Activated T-cell treated with anti-CD3 and anti-CD28 coated beads for 1 hour (primary cell): Measurements from ENCODE around the gene OBP2A.

Experiments
- DNase-seq: peaks from one replicate; pipeline ENCODE4 v3.0.0-alpha.2; 2020; ENCODE audit warnings: low read depth

Gene OBP2A

DNA sequence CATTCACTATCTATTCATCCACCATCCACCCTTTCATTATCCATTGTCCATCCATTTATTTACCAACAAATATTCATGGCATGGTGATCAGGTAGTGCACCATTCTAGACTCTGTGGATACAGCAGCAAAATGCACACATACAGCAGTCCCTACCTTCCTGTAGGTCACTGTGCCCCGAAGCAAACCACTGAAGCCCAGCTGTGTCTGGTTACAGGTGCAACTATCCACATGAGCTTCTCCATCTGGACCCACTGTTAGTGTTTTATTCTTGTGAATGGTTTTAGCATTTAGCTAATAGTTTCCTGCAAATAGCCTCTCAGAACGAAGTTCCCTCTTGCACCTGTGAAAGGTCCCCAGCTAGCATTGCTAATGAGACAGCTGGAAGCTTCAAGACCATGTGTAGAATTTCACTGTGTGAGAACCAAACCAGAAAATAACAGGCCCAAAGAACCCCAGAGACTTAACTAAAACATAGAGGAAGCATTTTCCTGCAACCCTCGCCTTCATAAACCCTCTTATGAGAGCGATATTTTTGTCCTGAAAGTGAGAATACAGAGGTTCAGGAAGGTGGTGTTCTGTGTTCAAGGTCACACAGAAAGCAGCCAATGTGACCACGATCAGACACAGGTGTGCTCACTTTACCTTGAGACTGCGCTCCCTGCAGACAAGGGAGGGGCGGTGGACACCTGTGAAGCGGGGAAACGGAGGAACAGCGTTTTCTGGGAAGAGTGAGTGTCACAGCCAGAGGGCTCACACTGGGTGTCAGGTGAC lies 34.1 kb downstream of the OBP2A start:
- no peak for DNase-seq

DNA sequence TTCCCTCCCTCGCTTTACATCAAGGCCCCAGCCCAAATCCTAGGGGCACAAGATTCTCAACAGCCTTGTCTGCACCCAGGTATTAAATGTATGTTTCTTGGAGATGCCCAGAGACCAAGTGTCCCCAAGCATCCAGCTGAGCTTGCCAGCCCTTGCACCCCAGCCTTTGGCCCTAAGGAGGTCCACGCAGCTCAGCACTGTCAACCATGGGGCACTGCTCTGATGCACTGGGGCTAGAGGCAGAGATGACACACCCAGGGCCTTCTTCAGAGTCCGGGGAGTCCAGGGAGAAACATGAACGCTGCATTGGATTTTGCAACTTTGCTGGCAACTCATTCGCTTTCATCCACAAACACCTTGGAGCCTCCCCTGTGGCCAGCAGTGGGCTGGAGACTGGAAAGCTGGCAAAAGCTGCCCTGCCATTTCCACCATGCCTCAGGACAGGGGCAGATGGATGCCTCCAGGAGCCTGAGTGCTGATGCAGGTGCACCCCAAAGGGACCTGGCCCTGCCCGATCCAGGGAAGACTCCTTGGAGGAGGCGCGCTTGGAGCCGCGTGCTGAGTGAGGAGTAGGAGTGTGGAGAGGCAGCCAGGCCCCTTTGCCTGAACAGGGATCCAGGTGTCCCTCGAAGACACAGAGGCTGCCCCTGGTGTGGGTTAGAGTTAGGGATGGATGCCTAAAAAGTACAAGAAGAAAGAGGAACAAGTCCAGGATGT lies 34.9 kb downstream of the OBP2A start:
- no peak for DNase-seq

DNA sequence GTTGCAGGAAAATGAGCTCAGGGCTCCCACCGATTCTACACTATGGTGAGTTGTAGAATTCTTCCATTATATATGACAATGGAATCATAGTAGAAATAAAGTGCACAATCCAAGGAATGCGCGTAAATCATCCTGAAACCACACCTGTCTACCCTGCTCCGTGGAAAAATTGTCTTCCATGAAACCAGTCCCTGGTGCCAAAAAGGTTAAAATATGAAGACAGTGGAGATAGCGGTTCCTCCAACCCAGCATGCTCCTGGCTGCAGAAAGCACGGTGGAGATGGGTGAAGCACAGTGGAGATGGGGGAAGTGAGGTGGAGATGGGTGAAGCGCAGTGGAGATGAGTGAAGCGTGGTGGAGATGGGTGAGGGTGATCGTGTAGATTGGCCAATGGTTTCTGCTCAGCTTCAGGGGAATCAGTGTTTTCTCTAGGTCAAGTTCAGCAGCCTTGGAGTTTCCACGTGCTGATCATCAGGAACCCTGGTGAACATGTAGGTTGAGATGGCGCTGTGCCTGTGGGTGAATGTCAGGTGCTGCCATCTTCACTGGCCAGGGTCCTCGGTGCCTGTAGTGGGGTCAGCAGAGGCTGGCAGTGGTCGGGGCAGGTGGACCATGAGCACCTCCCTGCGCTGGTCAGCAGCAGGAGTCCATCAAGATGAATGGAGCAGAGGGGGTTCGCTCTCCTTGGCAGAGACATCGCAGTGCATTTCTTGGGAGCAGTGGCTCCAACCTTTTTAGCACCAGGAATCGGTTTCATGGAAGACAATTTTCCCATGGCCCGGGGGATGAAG lies 35.9 kb downstream of the OBP2A start:
- DNase-seq = no peak

DNA sequence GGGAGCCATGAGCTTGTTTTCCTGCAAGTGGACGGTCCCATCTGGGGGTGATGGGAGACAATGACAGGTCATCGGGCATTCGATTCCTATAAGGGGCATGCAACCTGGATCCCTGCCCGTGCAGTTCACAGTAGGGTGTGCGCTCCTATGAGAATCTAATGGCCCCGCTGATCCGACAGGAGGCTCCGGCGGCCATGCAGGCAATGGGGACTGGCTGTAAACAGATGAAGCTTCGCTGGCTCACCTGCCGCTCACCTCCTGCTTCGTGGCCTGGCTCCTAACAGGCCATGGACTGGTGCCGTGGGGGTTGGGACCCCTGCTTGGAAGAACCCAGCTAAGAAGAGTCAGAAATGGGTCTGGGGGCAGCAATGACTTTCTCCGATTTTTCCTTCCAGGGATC lies 36.6 kb downstream of the OBP2A start:
- no peak for DNase-seq

DNA sequence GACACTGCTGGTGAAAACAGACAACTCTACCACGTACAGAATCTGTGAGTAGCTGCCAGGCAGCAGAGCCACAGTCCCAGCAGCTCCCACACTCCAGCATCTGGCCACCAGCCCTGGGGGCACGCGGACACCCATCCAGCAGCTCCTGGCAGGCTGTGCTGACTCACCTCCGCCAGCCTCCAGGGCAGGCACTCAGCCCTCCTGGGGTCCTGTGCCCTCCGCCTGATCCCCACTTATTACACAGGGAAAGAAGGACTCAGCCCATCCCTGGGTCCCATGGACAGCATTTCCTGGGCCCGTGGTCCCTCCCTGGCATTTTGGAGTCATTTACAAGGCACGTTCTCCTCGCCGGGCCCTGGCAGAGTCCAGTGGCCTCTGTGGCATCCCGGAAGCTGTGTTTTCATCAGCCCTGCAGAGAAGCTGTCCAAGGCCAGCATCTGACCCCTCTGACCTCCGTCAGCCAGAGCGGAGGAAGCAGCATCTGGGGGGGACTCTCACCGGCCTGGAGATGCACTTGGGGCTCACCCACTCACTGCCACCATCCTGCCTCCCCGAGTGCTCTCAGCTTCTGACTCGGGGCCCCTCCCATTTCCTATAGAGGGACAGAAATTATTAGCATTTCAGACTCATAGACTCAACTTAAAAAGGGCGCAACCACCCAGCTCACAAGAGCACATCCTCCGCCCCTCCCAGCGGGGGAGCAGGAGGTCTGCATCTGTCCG lies 37.2 kb downstream of the OBP2A start:
- DNase-seq = no peak

DNA sequence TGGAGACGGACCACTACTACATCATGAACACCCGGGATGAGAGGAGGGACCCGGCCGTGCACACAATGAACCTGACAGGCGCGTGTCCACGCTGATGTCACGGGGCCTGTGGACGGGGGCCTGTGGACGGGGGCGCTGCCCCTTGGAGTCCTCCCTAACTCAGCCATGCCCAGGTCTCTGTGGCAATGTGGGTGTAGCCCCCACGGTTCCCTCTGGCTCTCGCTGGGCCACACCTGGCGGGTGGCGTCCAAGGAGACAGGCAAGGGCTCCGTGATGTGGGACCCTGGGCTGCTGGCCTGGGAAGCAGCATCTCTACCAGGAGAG lies 37.7 kb downstream of the OBP2A start:
- DNase-seq = no peak

DNA sequence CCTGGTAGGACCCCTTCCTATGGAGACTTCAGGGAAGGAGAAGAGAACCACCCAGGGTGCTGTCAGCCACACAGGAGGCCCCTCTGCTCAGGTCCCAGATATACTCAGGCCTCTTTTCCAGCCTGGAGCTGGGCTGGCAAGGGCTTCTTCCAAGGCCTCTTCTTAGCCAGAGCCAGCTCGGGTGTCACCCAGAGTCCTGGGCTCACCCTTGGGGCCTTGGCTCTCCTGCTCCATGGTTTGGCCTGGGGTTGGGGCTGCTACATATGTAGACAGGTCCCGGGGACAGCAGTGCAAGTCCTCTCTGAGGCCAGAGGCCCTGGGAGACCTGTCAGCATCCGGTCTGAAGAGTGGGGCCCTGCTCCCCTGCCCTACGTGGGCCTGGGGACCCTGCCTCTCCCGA lies 38.4 kb downstream of the OBP2A start:
- no peak for DNase-seq

DNA sequence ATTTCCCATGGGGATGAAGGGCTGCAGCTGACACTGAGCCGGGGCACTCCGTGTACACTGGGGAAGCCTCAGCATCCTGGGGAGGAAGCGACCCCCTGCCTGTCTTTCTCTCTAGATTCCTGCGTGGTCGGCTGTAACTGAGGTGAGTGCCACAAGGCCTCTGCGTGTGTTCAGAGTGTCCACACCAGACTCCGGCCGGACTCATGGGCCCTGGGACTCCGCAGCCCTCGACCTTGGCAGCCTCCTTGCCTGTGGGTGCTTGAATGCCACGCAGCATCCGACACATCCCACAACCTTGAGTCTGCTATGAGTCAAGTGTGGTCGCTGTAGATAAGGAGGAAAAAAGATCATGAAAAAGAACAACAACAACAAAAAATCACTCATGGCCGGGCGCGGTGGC lies 39.0 kb downstream of the OBP2A start:
- no peak for DNase-seq

DNA sequence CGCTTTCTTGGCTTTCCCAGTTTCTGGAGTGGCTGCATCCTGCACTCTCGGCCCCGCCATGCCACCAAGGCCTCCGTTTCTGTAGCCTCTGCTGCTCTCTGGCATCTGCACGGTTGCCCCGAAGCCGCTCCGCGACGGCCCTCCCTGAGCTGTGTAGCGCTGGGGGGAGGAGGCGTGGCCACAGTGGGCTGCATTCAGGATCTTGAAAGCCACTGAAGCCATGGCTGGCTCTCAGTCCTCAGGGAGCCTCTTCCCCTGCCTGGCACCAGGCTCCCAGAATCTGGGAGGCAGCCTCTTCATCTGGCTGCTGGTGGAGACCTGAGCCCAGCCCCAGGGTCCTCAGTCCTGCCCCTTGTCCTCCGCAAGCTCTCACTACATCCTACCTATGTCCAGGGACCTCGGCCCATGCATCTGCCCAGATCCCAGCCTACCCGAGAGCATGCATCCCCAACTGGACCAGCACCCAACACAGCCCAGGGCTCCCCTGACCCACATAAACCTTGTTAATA lies 40.7 kb downstream of the OBP2A start:
- DNase-seq = no peak

DNA sequence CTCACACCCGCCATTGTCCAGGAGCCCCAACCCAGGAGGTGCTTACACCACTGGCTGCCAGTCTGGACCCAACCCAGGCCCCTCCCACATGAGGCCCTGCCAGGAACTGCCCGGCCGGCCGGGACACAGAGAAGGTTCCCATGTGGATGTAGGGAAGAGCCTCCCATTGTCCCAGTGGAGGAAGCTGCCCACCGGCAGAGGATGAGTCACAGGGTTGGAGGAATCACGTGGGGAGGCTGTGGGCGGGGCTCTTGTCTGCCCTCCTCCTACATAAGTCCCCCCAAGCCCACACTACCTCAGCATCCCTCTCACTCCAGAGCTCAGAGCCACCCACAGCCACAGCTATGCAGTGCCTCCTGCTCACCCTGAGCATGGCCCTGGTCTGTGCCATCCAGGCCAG lies 41.7 kb downstream of the OBP2A start:
- no peak for DNase-seq

DNA sequence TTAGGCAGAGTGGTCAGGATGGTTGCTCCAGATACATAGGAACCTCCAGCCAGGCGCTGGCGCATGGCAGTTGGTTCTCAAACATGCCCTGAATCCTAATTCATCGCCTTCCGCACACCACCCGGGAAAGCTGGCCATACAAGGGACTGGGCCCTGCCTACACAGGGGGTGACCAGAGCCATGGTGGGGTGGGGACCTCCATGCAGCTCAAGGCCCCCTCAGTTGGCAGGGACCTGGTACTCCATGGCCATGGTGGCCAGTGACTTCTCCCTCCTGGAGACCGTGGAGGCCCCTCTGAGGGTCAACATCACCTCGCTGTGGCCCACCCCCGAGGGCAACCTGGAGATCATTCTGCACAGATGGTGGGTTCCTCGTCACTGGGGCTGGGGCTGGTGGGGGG lies 42.4 kb downstream of the OBP2A start:
- no peak for DNase-seq

DNA sequence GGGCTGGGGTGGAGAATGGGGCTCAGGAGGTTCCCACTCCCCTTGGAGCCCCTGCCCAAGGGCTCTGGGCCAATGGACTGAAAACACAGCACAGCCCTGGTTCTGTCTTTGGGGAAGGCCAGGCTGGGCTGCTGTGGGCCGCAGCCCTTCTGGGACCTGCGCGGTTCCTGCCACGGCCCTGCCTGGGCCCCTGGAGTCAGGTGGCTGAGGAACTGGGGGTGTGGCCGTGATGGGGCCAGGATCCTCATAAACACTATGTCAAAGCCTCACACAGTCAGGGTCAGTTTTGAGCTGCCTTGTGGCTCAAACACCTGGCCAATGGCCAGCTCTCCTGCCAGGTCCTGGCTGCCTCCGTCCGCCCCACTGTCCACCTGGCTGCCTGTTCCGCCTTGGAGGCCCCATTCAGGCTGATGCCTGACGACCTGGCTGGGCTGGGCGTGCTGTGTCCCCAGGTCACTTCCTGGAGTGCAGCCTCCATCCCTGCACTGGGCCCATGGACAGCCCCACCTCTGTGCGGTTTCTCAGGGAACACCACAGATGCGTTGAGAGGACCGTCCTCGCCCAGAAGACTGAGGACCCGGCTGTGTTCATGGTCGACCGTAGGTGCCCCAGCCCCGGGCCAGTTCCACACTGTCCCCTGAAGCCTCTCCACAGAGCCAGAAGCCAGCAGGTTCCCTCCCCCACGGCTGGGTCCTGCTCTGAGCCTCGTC lies 43.1 kb downstream of the OBP2A start:
- no peak for DNase-seq

DNA sequence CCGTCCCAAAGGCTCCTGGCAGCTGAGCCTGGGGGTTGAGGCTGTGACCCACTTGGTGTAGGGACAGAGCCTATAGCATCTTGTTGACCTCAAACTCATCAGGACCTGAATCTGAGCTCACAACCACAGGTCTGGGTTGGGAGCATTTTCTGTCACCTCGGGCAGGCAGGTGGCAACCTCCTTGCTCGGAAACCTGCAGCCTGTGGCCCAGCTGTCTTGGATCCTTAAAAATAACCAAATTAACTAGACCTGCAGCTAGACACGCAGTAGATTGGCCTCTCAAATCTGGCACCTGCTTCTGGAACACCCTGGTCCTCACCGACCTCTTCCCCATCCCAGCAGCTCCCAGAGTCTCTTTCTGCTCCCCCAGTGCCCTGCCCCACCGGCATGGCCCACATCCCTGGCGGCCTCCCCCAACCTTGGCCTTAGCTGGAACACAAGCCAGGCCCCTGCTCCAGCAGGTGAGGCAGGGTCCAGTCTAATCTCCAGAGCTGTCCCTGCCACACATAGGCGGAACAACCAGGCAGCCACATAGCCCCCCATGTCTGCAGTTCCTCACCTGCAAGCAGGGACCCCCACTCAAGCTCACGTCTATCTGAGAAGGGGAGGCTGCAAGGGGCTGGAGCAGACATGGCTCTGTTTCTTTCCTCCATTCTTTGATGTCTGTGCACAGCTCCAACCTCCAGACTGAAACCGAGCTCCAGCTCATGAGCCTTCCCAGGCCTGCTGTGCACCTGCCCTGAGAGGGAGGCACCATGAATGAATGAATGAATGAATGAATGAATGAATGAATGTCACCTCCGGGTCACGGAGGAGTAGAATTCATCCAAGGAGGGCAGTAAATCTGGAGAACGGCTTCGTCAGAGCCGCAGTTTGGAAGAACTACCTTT lies 43.9 kb downstream of the OBP2A start:
- DNase-seq = no peak

DNA sequence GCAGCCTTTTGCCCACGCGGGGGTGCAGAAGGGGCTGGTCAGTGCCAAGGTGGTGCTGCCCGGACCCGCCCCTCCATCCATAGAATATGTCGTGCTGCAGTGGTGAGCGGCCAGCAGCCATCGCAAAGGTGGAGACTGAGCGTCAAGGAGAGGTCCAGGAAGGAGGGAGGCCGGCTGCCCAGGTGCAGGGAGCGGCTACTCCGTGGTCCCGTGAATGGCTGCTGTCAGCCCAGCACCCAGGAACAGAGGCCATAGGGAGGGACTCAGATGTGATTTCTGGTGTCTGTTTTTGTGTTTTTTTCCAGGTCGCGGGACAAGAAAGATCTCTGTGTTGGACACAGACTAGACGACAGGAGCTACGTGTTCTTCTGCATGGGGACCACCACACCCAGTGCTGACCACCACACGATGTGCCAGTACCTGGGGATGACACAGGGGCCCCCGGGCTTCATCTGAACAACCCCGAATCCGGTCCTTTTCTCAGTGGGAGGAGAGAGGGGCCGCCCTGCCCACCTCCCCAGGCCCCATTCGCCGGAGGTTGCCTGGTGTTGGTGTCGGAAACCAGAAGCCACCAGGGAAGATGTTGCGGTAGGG lies 44.7 kb downstream of the OBP2A start:
- no peak for DNase-seq

DNA sequence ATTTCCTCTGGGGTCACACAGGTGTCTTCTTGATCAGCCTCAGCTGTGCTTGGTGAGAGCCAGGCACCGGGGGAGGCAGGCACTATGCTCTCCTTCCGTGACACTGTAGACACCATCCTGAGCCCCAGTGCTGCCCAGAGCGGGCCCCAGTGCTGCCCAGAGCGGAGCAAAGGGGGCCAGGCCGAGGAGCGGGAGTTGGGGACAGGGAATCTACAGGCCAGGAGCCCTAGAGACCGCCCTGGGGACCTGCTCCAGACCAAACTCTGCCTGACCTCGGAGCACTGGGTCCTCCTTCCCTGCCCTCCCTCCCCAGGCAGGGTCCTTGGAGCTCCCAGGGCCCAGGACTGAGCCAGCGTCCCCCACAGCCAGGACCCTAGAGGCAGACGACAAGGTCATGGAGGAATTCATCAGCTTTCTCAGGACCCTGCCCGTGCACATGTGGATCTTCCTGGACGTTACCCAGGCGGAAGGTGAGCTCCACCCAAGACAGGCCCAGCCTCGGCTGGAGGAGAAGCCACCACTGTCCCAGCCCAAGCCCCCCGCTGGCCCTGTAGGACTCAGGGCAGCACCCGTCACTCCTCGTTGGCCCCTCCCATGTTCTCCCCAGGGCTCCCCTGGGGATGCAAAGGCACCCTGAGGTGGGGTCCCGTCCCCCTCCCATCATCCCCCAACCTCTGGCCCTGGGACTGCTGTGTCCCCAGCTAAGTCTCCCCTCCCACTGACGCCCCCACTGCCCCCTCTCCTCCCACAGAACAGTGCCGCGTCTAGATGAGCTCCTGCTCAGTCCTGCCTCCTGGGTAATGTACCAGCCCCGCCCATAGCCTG lies 45.8 kb downstream of the OBP2A start:
- DNase-seq = no peak

DNA sequence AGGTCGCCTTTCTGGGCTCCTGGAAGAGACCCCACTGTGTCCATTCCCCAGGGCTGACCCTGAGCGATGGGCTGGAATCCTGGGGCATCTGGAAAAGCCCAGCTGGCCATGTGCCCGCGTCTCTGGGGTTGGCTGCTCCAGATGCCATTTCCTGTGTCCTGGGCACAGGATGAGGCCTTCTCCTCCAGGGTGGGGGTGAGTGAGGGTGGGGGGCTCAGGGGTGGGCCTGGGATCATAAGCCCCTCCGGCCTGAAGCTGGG lies 46.3 kb downstream of the OBP2A start:
- DNase-seq = no peak

DNA sequence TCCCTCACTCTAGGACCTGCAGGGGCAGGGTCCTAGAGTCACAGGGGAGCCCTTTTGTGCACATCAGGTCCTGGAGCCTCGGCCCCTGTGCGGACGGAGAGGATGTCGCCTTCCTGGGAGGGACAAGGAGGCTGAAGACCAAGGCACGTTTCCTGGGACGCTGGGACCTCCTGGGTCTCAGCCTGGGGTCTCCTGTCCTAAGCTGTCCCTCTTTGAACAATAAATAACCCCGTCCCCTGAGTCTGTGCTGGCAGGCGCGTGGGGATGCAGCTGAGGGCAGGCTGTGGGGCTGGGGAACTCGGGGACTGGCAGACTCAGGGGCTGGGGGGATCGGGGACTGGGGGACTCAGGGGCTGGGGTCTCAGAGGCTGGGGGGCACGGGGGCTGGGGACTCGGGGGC lies 46.7 kb downstream of the OBP2A start:
- DNase-seq = no peak

DNA sequence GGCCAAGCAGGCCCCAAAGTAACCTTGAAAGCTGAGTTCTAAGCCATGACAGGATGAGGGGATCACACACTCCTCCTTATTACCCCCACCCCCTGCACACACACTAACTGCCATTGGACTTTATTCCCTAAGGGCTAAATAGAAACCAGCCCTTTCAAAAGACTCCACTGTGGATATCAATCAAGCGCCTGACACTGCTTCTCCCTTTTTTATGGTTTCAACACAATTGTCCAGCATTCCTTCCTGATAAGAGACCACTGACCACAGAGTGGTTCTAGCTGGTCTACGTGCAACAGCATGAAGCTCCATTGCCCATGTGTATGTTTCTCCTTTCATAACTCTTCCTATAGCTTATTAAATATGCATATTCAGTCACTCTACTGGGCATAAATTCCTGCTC lies 50.3 kb downstream of the OBP2A start:
- DNase-seq = no peak
